SJCRH30 (cell line): ENCODE measurements around the gene SLC39A5. TPM values are rescaled to one million over a fixed set of nuclear protein-coding genes. Genes with fewer than 3 reads are reported as not detected.
A peak's percentile ranks its signal among the peaks of the same experiment; 100 is the strongest.

Experiments
- DNase-seq, 2 experiments: peaks; one replicate each; pipeline ENCODE4 v3.0.0-alpha.2; 2015 to 2020
- H3K27ac ChIP-seq: fragments of 250-450 bp; sonication (Bioruptor Pico); 2 replicates; pipeline ENCODE4 v1.5.1; 2020; ENCODE audit warnings: mild to moderate bottlenecking, moderate library complexity
- H3K27me3 ChIP-seq: fragments of 250-450 bp; sonication (Bioruptor Pico); 2 replicates; pipeline ENCODE4 v1.5.1; 2020; ENCODE audit warnings: mild to moderate bottlenecking, moderate library complexity
- H3K36me3 ChIP-seq: fragments of 250-450 bp; sonication (Bioruptor Pico); 2 replicates; pipeline ENCODE4 v1.5.1; 2020; ENCODE audit warnings: mild to moderate bottlenecking, moderate library complexity
- H3K4me1 ChIP-seq: fragments of 250-450 bp; sonication (Bioruptor Pico); 2 replicates; pipeline ENCODE4 v1.5.1; 2020; ENCODE audit warnings: mild to moderate bottlenecking, moderate library complexity
- H3K4me3 ChIP-seq: fragments of 250-450 bp; sonication (Bioruptor Pico); 2 replicates; pipeline ENCODE4 v1.5.1; 2020; ENCODE audit warnings: mild to moderate bottlenecking, moderate library complexity
- H3K9me3 ChIP-seq: fragments of 250-450 bp; sonication (Bioruptor Pico); replicated peaks from 2 replicates; pipeline ENCODE4 v1.5.1; 2020; ENCODE audit warnings: mild to moderate bottlenecking, moderate library complexity
- total RNA-seq: library from RNA; depleted of rRNA; stranded (reverse); fragments of >200 nt; shearing (Covaris generic); gene quantifications from 2 replicates; pipeline ENCODE4 v1.2.3, GENCODE V29; 2014

SLC39A5 gene
- total RNA-seq, 1 experiment from 2014 or later: not detected

GRCh38 chr12:56224102-56224701 is 5.6 kb upstream of the SLC39A5 start, which contains the start of gene NABP2:
Gene NABP2, plus strand, starts transcription at chr12:56224342. Its CDS starts 515 bp downstream, at chr12:56224857.
- H3K4me1 ChIP-seq: no peaks in the 10 kb centered on the region
- no peaks in the 10 kb centered on the region for H3K9me3 ChIP-seq
- H3K27ac ChIP-seq: no peak within 1 kb of the TSS
- H3K36me3 ChIP-seq: no peaks in the 10 kb centered on the region
- H3K27me3 ChIP-seq: no peaks in the 10 kb centered on the region
- peak; percentile 97 to 98 for DNase-seq
- H3K4me3 ChIP-seq: peak within 1 kb of the TSS; percentile 57

GRCh38 chr12:56224954-56225353 is 4.9 kb upstream of the SLC39A5 start:
- H3K4me3 ChIP-seq: peak overlapping the region; percentile 57
- H3K4me1 ChIP-seq: no peaks in the 10 kb centered on the region
- no peaks in the 10 kb centered on the region for H3K36me3 ChIP-seq
- no peak for DNase-seq
- no peak overlapping the region for H3K27ac ChIP-seq
- H3K27me3 ChIP-seq: no peaks in the 10 kb centered on the region
- H3K9me3 ChIP-seq: no peaks in the 10 kb centered on the region

DNA sequence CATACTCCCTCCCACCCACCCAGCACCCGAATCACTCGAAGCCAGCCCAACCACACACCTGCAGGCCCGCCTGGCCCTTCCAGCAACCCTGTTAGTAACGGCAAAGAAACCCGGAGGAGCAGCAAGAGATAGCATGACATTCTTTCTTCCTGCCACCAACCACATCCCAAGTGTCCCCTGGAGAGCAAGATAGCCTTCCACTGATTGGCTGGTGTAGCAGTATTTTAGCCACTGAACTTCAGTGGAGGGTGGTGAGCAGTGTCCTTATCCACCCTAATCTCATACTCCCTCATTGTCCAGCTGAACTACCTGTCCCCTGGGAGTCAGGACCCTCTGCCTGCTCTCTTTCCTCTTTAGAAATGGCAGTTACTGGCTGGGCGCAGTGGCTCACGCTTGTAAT is 769 bp upstream of the SLC39A5 start:
- Histone ChIP-seq H3K36me3 (no peaks in the 10 kb centered on the region), H3K27me3 (no peaks in the 10 kb centered on the region), H3K9me3 (no peaks in the 10 kb centered on the region), H3K4me3 (no peak overlapping the region), H3K4me1 (no peaks in the 10 kb centered on the region), H3K27ac (no peak overlapping the region)
- DNase-seq: no peak

GRCh38 chr12:56230432-56231183 is 757 bp downstream of the SLC39A5 start:
- DNase-seq: no peak
- no peaks in the 10 kb centered on the region for H3K4me1 ChIP-seq
- no peaks in the 10 kb centered on the region for H3K27me3 ChIP-seq
- no peak overlapping the region for H3K4me3 ChIP-seq
- no peaks in the 10 kb centered on the region for H3K36me3 ChIP-seq
- H3K27ac ChIP-seq: no peak overlapping the region
- no peaks in the 10 kb centered on the region for H3K9me3 ChIP-seq

- no peak for DNase-seq
- Histone ChIP-seq H3K4me3 (no peak overlapping the region), H3K4me1 (no peaks in the 10 kb centered on the region), H3K27me3 (no peaks in the 10 kb centered on the region), H3K36me3 (no peaks in the 10 kb centered on the region), H3K27ac (no peak overlapping the region), H3K9me3 (no peaks in the 10 kb centered on the region)
Measured at GRCh38 chr12:56231184-56231582, 1.3 kb downstream of the SLC39A5 start.

DNA sequence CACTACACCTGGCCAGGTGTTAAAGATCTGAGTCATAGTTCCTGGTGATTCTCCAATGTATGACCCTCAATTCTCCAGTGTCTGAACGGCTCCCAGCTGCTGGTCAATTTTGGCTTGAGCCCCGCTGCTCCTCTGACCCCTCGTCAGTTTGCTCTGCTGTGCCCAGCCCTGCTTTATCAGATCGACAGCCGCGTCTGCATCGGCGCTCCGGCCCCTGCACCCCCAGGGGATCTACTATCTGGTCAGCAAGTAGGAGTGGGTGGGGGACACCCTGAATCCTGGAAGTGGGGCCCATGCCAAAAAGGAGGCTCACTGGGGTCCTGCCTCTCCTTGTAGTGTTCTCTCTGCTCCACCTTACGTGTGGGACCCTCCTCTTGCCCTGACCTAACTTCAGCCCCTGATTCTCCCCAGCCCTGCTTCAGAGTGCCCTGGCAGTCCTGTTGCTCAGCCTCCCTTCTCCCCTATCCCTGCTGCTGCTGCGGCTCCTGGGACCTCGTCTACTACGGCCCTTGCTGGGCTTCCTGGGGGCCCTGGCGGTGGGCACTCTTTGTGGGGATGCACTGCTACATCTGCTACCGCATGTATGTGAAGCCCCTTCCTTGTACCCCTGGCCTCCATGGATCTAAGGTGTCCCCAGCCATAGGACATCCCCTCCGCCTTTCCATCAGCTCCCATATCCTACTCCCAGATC is 5.0 kb downstream of the SLC39A5 start:
- Histone ChIP-seq H3K27ac (no peak overlapping the region), H3K4me1 (no peaks in the 10 kb centered on the region), H3K9me3 (no peaks in the 10 kb centered on the region), H3K4me3 (no peak overlapping the region), H3K36me3 (no peaks in the 10 kb centered on the region), H3K27me3 (no peaks in the 10 kb centered on the region)
- no peak for DNase-seq

GRCh38 chr12:56236091-56236490 is 6.2 kb downstream of the SLC39A5 start:
- Histone ChIP-seq H3K27me3 (no peaks in the 10 kb centered on the region), H3K36me3 (peaks cover under 1% of the 10 kb centered on the region), H3K9me3 (no peaks in the 10 kb centered on the region), H3K27ac (no peak overlapping the region), H3K4me1 (no peaks in the 10 kb centered on the region), H3K4me3 (no peak overlapping the region)
- no peak for DNase-seq

DNA sequence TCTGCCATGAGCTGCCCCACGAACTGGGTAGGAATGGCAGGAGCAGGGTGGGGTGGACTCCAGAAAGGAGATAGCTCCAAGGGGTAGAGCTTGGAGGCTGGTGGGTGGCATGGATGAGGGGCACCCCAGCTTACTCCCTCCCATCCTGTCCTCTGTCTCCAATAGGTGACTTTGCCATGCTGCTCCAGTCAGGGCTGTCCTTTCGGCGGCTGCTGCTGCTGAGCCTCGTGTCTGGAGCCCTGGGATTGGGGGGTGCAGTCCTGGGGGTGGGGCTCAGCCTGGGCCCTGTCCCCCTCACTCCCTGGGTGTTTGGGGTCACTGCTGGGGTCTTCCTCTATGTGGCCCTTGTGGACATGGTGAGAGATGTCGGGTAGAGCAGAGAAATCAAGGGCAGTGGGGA is 7.1 kb downstream of the SLC39A5 start:
- Histone ChIP-seq H3K4me1 (no peaks in the 10 kb centered on the region), H3K4me3 (no peak overlapping the region), H3K27me3 (no peaks in the 10 kb centered on the region), H3K9me3 (no peaks in the 10 kb centered on the region), H3K36me3 (peaks cover 10% of the 10 kb centered on the region), H3K27ac (no peak overlapping the region)
- no peak for DNase-seq

DNA sequence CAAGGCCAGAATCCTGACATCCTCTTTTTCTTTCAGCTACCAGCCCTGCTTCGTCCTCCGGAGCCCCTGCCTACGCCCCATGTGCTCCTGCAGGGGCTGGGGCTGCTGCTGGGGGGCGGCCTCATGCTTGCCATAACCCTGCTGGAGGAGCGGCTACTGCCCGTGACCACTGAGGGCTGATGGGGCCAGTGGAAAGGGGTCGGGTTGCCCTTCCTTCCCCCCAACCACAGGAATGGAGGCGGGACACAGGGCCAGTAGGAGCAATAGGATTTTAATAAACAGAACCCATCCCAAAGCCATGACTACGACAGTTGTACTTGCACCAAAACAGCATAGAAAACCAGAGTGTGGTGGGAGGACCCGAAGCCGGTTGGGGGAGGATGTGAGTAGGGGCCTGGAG is 7.7 kb downstream of the SLC39A5 start:
- H3K4me3 ChIP-seq: no peak overlapping the region
- no peak overlapping the region for H3K27ac ChIP-seq
- peaks cover 14% of the 10 kb centered on the region for H3K36me3 ChIP-seq
- DNase-seq: no peak
- H3K27me3 ChIP-seq: no peaks in the 10 kb centered on the region
- H3K9me3 ChIP-seq: no peaks in the 10 kb centered on the region
- no peaks in the 10 kb centered on the region for H3K4me1 ChIP-seq

- Histone ChIP-seq H3K9me3 (no peaks in the 10 kb centered on the region), H3K27me3 (no peaks in the 10 kb centered on the region), H3K4me3 (no peak overlapping the region), H3K4me1 (no peaks in the 10 kb centered on the region), H3K36me3 (peaks cover 52% of the 10 kb centered on the region), H3K27ac (no peak overlapping the region)
- no peak for DNase-seq
Measured at GRCh38 chr12:56241424-56242303, 11.8 kb downstream of the SLC39A5 start.

DNA sequence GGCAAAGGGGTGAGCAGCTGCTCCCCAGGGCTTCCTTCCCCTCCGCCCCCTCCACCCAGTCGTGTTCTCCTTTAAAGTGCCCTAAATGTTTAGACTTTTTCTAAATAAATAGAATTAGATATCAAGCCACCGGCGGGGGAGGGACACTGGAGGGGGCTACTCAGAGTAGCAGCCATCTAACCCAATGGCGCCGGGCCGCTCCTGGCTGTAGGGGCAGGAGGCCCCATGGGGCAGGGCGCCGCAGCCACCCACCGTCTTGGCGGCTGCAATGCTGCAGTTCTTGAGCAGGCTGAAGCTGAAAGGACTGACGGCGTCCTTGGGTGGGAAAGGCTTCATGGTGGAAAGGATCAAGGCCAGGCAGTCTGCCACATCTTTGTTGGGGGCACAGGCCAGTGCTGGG is 13.1 kb downstream of the SLC39A5 start:
- no peaks in the 10 kb centered on the region for H3K9me3 ChIP-seq
- no peak overlapping the region for H3K27ac ChIP-seq
- no peak for DNase-seq
- H3K4me3 ChIP-seq: no peak overlapping the region
- no peaks in the 10 kb centered on the region for H3K4me1 ChIP-seq
- peaks cover 52% of the 10 kb centered on the region for H3K36me3 ChIP-seq
- H3K27me3 ChIP-seq: no peaks in the 10 kb centered on the region

GRCh38 chr12:56243731-56244181 is 13.9 kb downstream of the SLC39A5 start:
- peaks cover 55% of the 10 kb centered on the region for H3K36me3 ChIP-seq
- no peak for DNase-seq

DNA sequence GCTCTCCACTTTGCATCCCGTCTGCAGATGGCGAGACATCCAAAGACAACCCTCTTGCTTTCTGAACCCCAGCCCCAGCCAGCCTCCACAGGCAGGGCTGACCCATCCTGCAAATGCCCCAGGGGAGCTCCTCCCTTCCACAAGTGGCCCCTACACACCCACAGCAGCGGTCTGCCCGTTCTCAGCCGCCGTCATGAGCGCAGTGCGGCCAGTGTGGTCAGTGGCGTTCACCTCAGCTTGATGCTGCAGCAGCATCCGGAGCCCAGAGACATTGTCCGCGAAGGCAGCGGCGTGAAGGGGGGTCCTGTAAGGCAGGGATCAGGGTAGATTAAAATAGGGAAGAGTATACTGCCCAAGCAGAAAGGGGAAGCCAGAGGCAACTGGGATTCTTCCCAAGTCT is 14.6 kb downstream of the SLC39A5 start:
- DNase-seq: no peak
- no peaks in the 10 kb centered on the region for H3K4me1 ChIP-seq
- H3K27me3 ChIP-seq: no peaks in the 10 kb centered on the region
- no peak overlapping the region for H3K4me3 ChIP-seq
- H3K27ac ChIP-seq: no peak overlapping the region
- H3K36me3 ChIP-seq: peaks cover 62% of the 10 kb centered on the region
- H3K9me3 ChIP-seq: no peaks in the 10 kb centered on the region

More at GRCh38 chr12:56243731-56244181, 13.9 kb downstream of the SLC39A5 start:
- H3K27ac ChIP-seq: no peak overlapping the region
- H3K4me3 ChIP-seq: no peak overlapping the region
- H3K4me1 ChIP-seq: no peaks in the 10 kb centered on the region
- H3K27me3 ChIP-seq: no peaks in the 10 kb centered on the region
- no peaks in the 10 kb centered on the region for H3K9me3 ChIP-seq

DNA sequence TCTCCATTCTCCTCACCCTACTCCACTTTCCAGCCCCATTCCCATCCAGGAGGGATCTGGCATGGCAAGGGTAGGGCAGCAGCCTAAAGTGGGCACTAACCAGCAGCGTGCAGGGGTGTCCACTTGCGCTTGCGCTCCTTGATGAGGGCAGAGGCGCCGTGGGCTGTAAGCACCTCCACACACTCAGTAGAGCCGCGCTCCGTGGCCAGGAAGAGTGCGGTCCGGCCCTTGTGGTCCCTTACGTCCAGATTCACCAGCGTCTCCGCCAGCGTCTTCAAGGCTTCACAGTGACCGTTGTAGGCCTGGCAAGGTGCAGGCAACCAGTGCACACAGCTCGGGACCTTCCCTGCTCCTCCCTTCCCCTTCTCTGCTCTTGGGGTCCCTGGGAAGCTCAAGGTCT is 18.1 kb downstream of the SLC39A5 start:
- Histone ChIP-seq H3K27me3 (no peaks in the 10 kb centered on the region), H3K4me3 (no peak overlapping the region), H3K27ac (no peak overlapping the region), H3K4me1 (no peaks in the 10 kb centered on the region), H3K9me3 (no peaks in the 10 kb centered on the region), H3K36me3 (peaks cover 63% of the 10 kb centered on the region)
- no peak for DNase-seq
